ENCODE data around the gene KPNA3.
"Not testable (repeated sequence)": the region's sequence is repeated elsewhere in the genome, so short reads cannot be mapped to it uniquely, and the experiment has no call there.

- TF ChIP-seq CTCF (conservative IDR thresholded peaks at IDR 0.05); EZH2 (IDR thresholded peaks at IDR 0.05; ENCODE audit: low read depth): not testable (repeated sequence)
These were observed 88.2 kb downstream of the KPNA3 start for GRCh38 chr13:49704264-49704663.
